T-helper 22 cell (primary cell): Measurements from ENCODE around the gene CDK4.

ENCODE experiments used
- DNase-seq: peaks from one replicate; pipeline ENCODE4 v3.0.0-alpha.2; 2020; ENCODE audit warnings: low read depth

CDK4 gene

DNA sequence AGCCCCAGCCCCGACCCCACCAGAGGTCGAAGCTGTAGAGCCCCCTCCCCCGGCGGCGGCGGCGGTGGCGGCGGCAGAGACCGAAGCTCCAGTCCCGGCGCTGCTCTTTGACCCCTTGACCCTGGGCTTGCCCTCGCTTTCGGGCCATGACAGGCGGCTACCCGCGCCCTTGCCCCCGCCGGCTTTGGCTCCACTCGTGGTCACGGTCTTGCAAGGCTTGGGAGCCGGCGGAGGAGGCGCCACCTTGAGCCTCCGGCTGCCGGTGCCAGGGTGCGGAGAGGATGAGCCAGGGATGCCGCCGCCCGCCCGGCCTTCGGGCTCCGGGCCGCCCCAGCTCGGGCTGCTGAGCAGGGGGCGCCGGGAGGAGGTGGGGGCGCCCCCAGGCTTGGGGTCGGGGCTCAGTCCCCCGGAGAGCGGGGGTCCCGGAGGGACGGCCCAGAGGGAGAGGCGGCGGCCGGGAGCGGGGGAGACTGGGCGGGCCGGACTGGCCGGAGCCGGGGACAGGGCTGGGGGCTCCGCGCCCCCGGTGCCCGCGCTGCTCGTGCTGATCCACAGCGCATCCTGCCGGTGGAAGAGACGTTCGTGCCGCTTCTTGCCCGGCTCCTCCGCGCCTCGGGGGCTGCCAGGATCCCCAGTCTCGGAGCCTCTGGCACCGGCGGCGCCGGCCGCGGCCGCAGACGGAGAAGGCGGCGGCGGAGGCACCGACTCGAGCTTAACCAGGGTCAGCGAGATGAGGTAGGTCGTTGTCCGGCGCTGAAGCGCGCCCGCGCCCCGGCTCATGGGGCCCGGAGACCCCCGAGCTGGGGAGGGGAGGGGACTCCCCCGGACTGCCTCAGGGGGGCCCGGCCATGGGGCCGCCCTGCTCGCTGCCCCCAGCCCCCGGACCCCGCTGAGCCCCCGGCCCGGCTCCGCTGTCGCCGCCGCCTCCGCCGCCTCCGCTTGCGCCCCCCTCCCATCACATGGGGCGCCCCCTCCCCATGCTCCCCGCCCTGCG is 14.3 kb downstream of the CDK4 start:
- DNase-seq = no peak

- DNase-seq = no peak
Measured at GRCh38 chr12:57736741-57737466, 15.2 kb downstream of the CDK4 start.

DNA sequence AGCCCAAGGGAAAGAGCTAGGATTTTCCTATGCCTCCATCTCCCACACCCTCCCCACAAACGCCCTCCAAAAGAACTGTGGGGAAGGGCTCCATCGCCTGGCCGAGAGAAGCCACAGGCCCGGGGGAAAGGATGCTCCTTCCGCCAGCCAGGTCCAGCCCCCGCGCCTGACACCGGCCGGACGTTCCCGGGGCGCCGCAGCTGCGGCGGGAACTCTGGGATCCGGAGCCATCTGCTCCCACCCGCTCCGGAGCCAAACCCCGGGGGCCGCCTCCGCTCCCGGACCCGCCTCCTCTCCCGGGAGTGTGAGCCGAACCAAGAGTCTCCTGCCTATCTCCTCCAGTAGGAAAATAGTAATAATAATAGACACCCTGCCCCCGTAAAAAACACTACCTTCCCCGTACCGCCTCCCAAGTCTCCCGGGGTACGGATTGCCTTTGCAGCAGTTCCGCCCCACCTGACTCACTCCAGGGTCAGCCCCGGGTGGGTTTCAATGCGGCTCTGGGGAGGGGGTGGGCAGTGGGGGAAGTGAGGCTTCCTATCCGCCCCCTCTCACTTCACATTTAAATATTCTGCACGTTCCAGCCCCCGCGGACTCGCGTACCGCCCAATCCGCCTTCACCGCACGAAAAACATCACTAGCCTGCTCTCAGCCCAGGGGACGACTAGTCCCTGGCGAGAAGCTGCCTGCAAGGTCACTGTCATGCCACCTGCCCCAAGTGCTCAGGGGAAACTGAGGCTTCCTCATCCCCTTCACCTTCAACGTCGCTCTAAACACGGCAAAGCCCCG is 16.0 kb downstream of the CDK4 start:
- DNase-seq = no peak

GRCh38 chr12:57735198-57735855 is 16.8 kb downstream of the CDK4 start:
- no peak for DNase-seq

DNA sequence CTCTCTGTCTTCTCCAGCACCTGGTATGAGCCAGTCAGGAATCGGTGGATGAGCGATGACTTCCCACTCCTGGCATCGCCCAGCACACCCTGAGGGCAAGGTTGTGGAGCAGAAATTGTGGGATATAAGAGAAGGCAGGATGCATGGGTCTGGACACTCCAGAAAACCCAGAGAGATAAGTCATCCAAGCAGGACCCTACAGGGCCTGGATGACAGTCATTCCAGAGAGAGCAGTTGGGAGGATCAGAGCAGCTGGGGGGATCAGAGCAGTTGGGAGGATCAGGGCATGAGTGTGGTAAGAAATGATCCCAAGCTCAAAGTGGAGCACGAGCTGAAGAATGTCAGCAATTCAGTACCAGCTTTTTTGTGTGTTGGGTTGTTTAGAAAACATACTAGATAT is 17.5 kb downstream of the CDK4 start:
- DNase-seq = no peak

DNA sequence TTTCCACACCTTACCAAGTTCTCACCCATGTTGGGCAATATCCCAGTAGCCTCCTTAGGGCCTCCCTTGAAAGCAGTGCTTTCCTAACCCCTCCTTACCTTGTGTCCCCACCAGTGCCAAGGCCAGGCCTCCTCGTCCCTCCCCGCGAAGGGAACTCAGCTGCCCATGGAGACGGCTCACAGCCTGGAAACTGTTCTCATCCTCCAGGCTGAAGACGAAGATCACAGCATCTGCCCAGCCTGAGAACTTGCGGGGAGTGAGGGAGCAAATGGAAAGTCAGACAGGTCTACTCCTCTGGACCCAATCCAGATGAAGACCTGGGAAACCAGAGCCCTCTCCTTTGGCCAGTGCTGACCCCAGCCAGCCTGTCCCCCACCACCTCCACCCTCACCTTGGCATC is 18.2 kb downstream of the CDK4 start:
- no peak for DNase-seq

DNA sequence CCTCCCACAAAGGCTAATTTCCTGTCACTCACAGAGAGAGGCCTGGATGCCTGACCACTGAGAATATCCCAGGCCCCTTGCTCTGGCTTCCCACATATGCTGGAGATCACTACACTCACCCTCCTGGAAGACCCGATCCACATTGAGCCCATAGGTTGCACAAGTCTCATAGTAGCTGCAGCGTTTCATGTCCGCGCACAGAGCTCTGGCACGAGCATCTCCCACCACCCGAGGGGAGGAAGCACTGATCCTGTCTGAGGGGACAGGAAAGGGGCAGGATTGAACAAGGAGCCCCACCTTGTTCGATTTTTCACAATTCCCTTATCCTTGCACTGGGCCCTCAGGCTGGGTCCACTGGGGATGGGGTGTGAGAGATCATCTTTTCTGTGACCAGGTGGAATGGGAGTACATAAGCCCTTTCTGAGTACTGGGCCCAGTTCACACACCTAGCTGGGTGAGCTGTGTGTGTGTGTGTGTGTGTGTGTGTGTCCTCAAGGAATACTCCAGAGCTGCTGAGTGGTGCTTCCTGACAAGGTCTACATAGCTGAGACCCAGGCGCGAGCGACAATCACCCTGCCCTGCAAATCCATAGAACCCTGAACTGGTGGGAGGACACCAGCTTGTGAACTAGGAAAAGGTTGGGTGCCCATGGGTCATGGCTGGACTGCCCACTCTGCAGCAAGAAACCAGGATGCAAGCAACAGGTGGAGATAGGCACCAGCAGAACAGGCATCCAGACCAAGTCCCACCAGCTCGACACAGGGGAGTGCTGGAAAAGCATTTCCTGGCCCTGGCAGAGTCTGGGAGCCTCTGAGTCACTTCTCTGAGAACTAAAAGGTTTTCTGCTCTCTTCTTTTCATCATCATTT is 19.1 kb downstream of the CDK4 start:
- no peak for DNase-seq

- no peak for DNase-seq
Measured at GRCh38 chr12:57732270-57732669, 19.8 kb downstream of the CDK4 start.

- no peak for DNase-seq
Measured at GRCh38 chr12:57731411-57732080, 20.6 kb downstream of the CDK4 start.

DNA sequence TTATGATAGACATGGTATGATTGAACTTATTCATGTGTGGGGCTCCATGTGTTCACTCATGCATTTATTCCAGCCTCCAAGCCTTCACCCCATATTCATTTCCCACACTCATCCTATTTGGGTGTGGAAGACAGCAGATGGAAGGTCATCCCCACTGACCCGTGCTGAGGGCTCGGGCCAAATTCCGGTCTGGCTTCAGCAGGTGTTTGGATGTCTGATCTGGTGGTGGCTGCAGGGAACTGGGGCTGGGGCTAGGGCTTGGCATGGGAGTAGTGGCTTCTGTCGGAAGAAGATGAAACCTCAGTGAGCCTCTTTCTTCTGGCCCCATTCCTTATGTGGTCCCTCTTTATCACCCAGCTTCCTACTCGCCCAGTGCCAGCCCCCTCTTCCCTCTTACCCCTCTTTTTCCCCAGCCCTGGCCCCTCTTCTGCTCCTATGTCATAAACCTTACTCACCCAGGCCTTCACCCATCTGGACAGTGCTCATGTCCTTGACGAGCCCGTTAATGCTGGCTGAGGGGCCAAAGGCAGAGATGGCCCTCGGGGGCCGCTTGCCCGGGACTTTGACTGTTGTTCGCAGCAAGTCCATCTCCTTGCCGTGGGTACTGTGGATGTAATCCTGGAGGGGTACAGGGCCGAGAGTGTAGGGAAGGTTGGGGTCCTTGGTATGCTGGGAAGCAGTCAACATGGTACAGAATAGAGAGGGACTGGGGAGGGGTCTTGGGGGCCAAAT is 21.6 kb downstream of the CDK4 start:
- DNase-seq = no peak

DNA sequence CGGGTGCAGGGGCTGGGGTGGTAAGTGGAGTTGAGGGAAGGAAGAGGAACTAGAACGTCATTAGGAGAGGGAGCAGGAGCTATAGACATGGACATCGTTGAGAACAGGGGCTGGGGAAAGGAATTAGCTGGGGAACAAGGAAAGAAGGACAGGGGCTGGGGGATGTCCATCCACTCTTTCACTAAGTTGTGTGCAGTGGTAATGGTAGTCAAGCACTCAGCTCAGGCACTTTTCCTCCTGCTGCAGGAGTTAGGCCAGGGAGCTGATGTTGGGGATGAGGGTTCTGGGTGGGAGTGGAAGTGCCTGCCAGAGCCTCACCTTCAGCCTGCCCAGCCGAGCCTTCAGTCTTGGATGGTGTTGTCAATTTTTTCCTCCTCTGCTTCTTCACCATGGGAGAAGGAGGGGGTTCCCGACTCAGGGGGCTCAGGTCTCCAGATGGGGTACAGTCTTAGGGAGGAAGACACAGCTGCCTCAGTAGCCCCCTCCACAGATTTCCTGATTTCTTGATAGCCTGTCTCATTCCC is 22.7 kb downstream of the CDK4 start:
- no peak for DNase-seq

DNA sequence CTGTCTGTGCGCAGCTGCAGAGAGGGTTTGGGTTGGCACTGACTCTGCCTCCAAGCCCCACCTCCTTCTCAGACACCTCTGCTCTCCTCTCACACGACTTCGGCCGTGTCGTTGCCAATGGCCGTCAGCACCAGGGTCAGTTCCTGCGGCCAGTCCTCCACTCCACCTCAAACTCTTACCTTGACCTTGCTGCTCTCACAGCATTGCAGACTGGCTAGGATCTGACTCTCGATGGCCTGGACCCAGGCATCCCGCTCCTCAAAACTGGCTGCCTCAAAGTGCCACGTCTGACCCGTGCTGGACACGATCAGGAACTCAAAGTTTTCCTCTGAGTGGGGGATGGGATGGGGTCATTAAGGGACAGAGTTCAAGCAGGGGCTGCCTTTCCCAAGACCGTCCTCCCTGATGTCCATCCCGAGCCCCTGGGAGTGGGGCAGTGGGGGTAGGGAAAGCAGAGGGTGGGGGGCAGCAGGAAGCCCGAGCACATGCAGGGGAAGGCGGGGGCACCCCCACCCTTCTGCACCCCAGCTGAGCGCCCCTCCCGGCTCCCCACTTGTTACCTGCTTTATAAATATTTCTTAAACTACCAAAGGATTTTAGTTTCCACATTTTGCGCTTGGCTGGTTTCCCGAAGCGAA is 24.2 kb downstream of the CDK4 start:
- no peak for DNase-seq

DNA sequence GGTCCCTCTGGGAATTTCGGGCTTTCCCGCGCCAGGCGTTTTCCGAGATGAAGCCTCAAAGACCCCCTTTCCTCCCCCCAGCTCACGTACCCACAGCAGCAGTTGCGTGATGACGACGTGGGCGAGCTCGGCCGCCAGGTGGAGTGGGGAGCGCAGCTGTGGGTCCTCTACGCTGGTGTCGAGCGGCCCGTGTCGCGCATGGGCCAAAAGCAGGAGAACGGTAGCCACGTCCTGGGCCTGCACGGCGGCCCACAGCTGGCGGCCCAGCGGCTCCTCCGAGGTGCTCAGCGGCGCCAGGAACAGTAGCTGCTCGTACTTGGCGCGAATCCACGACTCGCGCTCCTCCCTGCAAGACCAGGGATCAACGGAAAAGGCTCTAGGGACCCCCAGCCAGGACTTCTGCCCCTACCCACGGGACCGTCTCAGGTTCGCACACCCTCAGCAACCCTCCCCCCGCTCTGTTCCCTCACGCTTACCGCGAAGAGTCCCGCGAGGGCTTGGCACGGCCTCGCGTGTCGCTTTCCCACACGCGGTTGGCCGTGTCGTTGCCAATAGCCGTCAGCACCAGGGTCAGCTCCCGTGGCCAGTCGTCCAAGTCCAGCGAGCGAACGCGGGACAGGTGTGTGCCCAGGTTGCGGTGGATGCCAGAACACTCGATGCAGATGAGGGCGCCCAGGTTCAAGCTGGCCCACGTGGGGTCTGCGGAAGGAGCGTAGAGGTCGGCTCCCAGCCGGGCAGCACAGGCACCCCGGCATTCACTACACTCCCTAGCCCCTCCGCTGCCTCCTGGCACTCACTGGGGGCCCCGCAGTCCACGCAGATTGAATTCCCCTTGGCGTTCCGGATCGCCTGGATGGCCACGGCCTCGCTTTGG is 25.0 kb downstream of the CDK4 start:
- DNase-seq = no peak

GRCh38 chr12:57726151-57726883 is 25.8 kb downstream of the CDK4 start:
- no peak for DNase-seq

GRCh38 chr12:57725851-57726150 is 26.3 kb downstream of the CDK4 start:
- DNase-seq = no peak

- DNase-seq = no peak
Measured at GRCh38 chr12:57724936-57725740, 27.0 kb downstream of the CDK4 start.
